Measurements from ENCODE around the gene MLH3.

MLH3 gene

DNA sequence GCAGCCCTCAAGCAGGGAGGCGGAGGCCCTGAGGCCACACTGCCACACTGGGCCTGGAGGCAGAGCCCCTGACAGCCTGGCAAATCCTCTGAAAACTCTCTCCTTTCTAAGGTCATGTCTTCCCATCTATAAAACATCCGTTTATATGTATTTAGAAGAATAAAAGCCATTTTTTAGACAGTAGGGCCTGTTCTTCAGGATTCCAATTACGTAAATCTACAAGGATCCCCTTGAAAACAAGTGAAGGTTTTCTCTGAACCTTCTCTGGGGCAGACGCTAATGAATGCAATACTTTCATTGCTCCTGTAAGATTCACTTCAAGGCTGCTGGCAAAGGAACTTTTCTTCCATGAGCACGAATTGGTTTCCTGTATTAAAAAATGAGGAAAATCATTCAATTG lies 35.8 kb downstream of the MLH3 start:
- no peaks in the 10 kb centered on the region for H3K27me3 ChIP-seq (ENCODE audit: insufficient read depth, poor library complexity, severe bottlenecking)
- no peak overlapping the region for H3K27ac ChIP-seq (replicated peaks)
- TF ChIP-seq POLR2AphosphoS5 (IDR thresholded peaks at IDR 0.05; ENCODE audit: low read depth) = no peak
- TF ChIP-seq, protein P1, sequence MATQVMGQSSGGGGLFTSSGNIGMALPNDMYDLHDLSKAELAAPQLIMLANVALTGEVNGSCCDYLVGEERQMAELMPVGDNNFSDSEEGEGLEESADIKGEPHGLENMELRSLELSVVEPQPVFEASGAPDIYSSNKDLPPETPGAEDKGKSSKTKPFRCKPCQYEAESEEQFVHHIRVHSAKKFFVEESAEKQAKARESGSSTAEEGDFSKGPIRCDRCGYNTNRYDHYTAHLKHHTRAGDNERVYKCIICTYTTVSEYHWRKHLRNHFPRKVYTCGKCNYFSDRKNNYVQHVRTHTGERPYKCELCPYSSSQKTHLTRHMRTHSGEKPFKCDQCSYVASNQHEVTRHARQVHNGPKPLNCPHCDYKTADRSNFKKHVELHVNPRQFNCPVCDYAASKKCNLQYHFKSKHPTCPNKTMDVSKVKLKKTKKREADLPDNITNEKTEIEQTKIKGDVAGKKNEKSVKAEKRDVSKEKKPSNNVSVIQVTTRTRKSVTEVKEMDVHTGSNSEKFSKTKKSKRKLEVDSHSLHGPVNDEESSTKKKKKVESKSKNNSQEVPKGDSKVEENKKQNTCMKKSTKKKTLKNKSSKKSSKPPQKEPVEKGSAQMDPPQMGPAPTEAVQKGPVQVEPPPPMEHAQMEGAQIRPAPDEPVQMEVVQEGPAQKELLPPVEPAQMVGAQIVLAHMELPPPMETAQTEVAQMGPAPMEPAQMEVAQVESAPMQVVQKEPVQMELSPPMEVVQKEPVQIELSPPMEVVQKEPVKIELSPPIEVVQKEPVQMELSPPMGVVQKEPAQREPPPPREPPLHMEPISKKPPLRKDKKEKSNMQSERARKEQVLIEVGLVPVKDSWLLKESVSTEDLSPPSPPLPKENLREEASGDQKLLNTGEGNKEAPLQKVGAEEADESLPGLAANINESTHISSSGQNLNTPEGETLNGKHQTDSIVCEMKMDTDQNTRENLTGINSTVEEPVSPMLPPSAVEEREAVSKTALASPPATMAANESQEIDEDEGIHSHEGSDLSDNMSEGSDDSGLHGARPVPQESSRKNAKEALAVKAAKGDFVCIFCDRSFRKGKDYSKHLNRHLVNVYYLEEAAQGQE (IDR thresholded peaks at IDR 0.05; ENCODE audit: insufficient replicate concordance, low read depth) = no peak
- no peak for TF ChIP-seq SPI1 (IDR thresholded peaks at IDR 0.05; ENCODE audit: borderline replicate concordance, low read depth)
- no peak for TF ChIP-seq GABPA (IDR thresholded peaks at IDR 0.05; ENCODE audit: low read depth)
- TF ChIP-seq, protein P2, sequence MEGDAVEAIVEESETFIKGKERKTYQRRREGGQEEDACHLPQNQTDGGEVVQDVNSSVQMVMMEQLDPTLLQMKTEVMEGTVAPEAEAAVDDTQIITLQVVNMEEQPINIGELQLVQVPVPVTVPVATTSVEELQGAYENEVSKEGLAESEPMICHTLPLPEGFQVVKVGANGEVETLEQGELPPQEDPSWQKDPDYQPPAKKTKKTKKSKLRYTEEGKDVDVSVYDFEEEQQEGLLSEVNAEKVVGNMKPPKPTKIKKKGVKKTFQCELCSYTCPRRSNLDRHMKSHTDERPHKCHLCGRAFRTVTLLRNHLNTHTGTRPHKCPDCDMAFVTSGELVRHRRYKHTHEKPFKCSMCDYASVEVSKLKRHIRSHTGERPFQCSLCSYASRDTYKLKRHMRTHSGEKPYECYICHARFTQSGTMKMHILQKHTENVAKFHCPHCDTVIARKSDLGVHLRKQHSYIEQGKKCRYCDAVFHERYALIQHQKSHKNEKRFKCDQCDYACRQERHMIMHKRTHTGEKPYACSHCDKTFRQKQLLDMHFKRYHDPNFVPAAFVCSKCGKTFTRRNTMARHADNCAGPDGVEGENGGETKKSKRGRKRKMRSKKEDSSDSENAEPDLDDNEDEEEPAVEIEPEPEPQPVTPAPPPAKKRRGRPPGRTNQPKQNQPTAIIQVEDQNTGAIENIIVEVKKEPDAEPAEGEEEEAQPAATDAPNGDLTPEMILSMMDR (IDR thresholded peaks at IDR 0.05; ENCODE audit: insufficient read depth, low read length) = no peak
- H3K4me3 ChIP-seq (replicated peaks; ENCODE audit: insufficient read depth, low read length) = no peak overlapping the region
- DNase-seq (ENCODE audit: low read depth in 1 of 2, low spot score in 1 of 2) = no peak

DNA sequence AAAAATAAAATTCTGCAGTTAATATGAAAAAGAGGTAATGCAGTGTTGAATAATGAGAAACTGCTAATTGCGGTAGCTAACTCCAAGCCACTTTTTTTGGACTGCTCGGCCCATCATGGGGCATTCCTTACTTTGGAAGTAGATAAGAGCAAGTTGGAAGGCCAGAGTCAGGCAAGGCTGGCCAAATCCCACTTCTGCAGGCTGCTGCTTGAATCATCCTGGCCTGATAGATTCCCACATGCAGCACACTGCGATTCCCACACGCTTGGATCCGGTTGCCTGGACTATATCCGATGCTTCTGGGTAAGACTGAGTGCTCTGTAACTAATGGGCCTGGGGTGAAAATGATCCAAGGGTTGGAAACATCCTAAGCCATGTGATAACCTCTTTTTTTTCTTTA lies 38.0 kb downstream of the MLH3 start:
- Histone ChIP-seq H3K27me3 (ENCODE audit: insufficient read depth, poor library complexity, severe bottlenecking) (no peaks in the 10 kb centered on the region), H3K4me3 (replicated peaks; ENCODE audit: insufficient read depth, low read length) (no peak overlapping the region), H3K27ac (replicated peaks) (no peak overlapping the region)
- TF ChIP-seq POLR2AphosphoS5 (IDR thresholded peaks at IDR 0.05; ENCODE audit: low read depth) = no peak
- TF ChIP-seq, protein P1 (IDR thresholded peaks at IDR 0.05; ENCODE audit: insufficient replicate concordance, low read depth) = no peak
- TF ChIP-seq GABPA (IDR thresholded peaks at IDR 0.05; ENCODE audit: low read depth) = no peak
- TF ChIP-seq SPI1 (IDR thresholded peaks at IDR 0.05; ENCODE audit: borderline replicate concordance, low read depth) = no peak
- TF ChIP-seq, protein P2 (IDR thresholded peaks at IDR 0.05; ENCODE audit: insufficient read depth, low read length) = no peak
- DNase-seq (ENCODE audit: low read depth in 1 of 2, low spot score in 1 of 2) = no peak

DNA sequence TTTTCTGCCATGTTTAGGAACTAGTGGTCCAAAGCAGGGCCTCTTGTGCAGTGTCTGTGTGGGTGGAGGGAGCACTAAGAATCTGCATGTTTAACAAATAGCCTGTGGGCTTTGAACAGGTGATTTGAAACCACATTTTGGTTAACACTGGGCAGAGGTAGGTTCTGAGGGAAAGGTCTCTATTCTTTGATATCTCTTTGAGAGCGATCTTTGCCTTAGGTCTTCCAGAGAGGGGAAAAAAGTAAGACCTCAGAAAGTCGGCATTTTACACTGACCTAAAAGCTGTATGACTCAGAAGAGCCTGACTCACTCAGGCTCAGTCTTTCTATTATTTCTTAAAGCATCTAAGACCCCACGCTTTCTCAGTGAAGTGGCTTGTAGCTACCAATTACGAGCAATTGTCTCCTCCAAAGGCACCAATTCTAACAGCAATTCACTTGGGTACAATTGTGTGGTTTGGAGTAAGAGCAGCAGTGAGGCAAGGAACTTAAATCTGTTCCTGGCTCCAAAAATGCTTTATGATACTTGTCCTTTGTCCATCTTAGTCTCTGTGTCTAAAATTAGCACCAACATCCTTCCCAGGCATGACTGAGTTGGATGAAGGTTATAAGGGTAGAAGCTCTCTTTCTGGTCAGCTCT lies 39.8 kb downstream of the MLH3 start:
- DNase-seq (ENCODE audit: low read depth in 1 of 2, low spot score in 1 of 2) = no peak
- no peak overlapping the region for H3K27ac ChIP-seq (replicated peaks)

More for the DNA sequence above, 39.8 kb downstream of the MLH3 start:
- TF ChIP-seq SPI1 (IDR thresholded peaks at IDR 0.05; ENCODE audit: borderline replicate concordance, low read depth) = no peak
- TF ChIP-seq, protein P1 (IDR thresholded peaks at IDR 0.05; ENCODE audit: insufficient replicate concordance, low read depth) = no peak
- TF ChIP-seq, protein P2 (IDR thresholded peaks at IDR 0.05; ENCODE audit: insufficient read depth, low read length) = no peak
- no peak for TF ChIP-seq GABPA (IDR thresholded peaks at IDR 0.05; ENCODE audit: low read depth)
- TF ChIP-seq POLR2AphosphoS5 (IDR thresholded peaks at IDR 0.05; ENCODE audit: low read depth) = no peak
- H3K4me3 ChIP-seq (replicated peaks; ENCODE audit: insufficient read depth, low read length) = no peak overlapping the region
- no peaks in the 10 kb centered on the region for H3K27me3 ChIP-seq (ENCODE audit: insufficient read depth, poor library complexity, severe bottlenecking)
